NCI-H1417 treated with DMSO at 0.1 percent for 48 hours (cell line): ENCODE results near the gene POU6F2.
"Not testable (repeated sequence)": the region's sequence is repeated elsewhere in the genome, so short reads cannot be mapped to it uniquely, and the experiment has no call there.

Experiments
- DNase-seq: peaks from one replicate; lab custom pipeline; 2025; lab: John Stamatoyannopoulos, UW

POU6F2 gene

GRCh38 chr7:39187130-39187529 is 209.4 kb downstream of the POU6F2 start:
- no peak for DNase-seq

- no peak for DNase-seq
Measured at GRCh38 chr7:39192476-39192875, 214.8 kb downstream of the POU6F2 start.

GRCh38 chr7:39194388-39194787 is 216.7 kb downstream of the POU6F2 start:
- DNase-seq, result not testable (repeated sequence)

GRCh38 chr7:39195967-39196366 is 218.3 kb downstream of the POU6F2 start:
- DNase-seq, result no peak

- DNase-seq, result no peak
Measured at GRCh38 chr7:39197831-39198230, 220.1 kb downstream of the POU6F2 start.

GRCh38 chr7:39198556-39198955 is 220.8 kb downstream of the POU6F2 start:
- DNase-seq, result no peak

- DNase-seq, result no peak
Measured at GRCh38 chr7:39199006-39199405, 221.3 kb downstream of the POU6F2 start.

GRCh38 chr7:39199951-39200350 is 222.2 kb downstream of the POU6F2 start:
- no peak for DNase-seq

GRCh38 chr7:39202041-39202440 is 224.3 kb downstream of the POU6F2 start:
- no peak for DNase-seq

GRCh38 chr7:39210362-39210761 is 232.7 kb downstream of the POU6F2 start:
- DNase-seq, result no peak

GRCh38 chr7:39211581-39211980 is 233.9 kb downstream of the POU6F2 start:
- DNase-seq, result no peak

GRCh38 chr7:39212876-39213275 is 235.2 kb downstream of the POU6F2 start:
- DNase-seq, result no peak

- no peak for DNase-seq
Measured at GRCh38 chr7:39217783-39218182, 240.1 kb downstream of the POU6F2 start.

- no peak for DNase-seq
Measured at GRCh38 chr7:39219869-39220268, 242.2 kb downstream of the POU6F2 start.

GRCh38 chr7:39221901-39222300 is 244.2 kb downstream of the POU6F2 start:
- DNase-seq, result no peak

GRCh38 chr7:39228946-39229345 is 251.2 kb downstream of the POU6F2 start:
- DNase-seq, result no peak

GRCh38 chr7:39233851-39234529 is 256.3 kb downstream of the POU6F2 start:
- no peak for DNase-seq

- DNase-seq, result no peak
Measured at GRCh38 chr7:39238234-39238869, 260.6 kb downstream of the POU6F2 start.

- no peak for DNase-seq
Measured at GRCh38 chr7:39240864-39241263, 263.2 kb downstream of the POU6F2 start.

- no peak for DNase-seq
Measured at GRCh38 chr7:39247576-39247975, 269.9 kb downstream of the POU6F2 start.

GRCh38 chr7:39248041-39248691 is 270.5 kb downstream of the POU6F2 start:
- DNase-seq, result no peak

- no peak for DNase-seq
Measured at GRCh38 chr7:39248692-39249090, 271.0 kb downstream of the POU6F2 start.

- no peak for DNase-seq
Measured at GRCh38 chr7:39249635-39250152, 272.0 kb downstream of the POU6F2 start.
